Esophagus muscularis mucosa (tissue), 4 donors: ENCODE measurements around the gene NSMF.

Source experiments
- EP300 ChIP-seq: sonication (generic); formaldehyde crosslinking; IDR thresholded peaks from one replicate; pipeline ENCODE4 v1.6.1; 2017; ENCODE audit warnings: antibody characterized with exemption
- POLR2A ChIP-seq: fragments of 450-650 bp; IDR thresholded peaks from one replicate; pipeline ENCODE4 v1.6.1; 2017; ENCODE audit warnings: antibody characterized with exemption, moderate library complexity, mild to moderate bottlenecking, low read depth
- POLR2AphosphoS5 ChIP-seq, 2 donors: sonication (generic); formaldehyde crosslinking; IDR thresholded peaks; one replicate each; pipeline ENCODE4 v1.6.1; 2017; ENCODE audit warnings: antibody characterized with exemption in 2 of 2
- TF ChIP-seq, protein P1 (sequence below), 3 experiments: fragments of 200-600 bp in 2 of 3; fragments of 450-650 bp in 1 of 3; sonication (generic) in 2 of 3; IDR thresholded peaks; one replicate each; pipeline ENCODE4 v1.5.1; 2017 to 2019; ENCODE audit warnings: antibody characterized with exemption in 3 of 3, mild to moderate bottlenecking in 2 of 3, moderate library complexity in 1 of 3

DNA sequence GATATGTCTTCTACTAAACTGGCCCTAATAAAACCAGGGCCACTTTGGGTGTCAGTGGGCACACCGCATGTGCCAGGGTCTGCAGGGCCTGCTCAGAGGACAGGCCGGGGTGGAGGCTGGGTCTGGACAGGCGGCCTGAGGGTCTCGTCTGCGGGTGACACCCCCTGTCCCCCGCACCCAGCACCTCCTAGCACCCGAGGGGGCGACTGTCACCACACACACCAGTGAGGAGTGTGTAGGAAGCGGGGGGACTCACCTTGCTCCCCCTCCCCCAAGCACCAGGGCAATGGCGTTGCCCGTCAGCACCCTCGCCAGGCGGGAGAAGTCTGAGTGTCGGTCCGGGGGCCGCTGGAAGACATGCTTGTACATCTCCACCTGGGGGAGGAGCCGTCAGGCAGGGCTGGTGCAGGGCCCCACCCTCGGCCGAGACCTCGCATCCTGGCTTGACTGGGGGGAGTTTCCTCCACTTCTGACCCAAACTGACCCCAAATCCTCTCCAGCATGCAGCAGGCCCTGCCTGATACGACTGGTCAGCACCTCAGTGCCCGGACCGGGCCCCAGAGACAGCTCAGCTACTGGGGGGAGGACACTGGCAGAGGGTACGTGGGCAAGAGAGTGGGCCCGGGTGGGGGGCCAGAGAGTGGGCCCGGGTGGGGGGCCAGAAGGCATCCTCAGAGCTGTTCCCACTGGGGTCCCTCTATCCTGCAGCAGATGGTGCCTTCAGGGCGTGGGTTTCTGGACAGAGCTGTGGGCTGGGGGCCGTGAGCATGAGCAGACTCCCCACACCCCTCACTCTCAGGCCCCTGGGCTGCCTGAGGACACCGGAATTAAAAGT, 18.9 kb upstream of the NSMF start:
- TF ChIP-seq POLR2A = no peak
- TF ChIP-seq, protein P1, sequence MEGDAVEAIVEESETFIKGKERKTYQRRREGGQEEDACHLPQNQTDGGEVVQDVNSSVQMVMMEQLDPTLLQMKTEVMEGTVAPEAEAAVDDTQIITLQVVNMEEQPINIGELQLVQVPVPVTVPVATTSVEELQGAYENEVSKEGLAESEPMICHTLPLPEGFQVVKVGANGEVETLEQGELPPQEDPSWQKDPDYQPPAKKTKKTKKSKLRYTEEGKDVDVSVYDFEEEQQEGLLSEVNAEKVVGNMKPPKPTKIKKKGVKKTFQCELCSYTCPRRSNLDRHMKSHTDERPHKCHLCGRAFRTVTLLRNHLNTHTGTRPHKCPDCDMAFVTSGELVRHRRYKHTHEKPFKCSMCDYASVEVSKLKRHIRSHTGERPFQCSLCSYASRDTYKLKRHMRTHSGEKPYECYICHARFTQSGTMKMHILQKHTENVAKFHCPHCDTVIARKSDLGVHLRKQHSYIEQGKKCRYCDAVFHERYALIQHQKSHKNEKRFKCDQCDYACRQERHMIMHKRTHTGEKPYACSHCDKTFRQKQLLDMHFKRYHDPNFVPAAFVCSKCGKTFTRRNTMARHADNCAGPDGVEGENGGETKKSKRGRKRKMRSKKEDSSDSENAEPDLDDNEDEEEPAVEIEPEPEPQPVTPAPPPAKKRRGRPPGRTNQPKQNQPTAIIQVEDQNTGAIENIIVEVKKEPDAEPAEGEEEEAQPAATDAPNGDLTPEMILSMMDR (IDR thresholded peaks at IDR 0.05) = no peak
- no peak for TF ChIP-seq EP300
- TF ChIP-seq POLR2AphosphoS5 (IDR thresholded peaks at IDR 0.05) = no peak
